Ramos (cell line): ENCODE results near the gene PIWIL4.

Experiments
- in situ Hi-C: fragments of 300-500 bp; cut with MboI; formaldehyde crosslinking; loops from one replicate; pipeline ENCODE4 v1.14.3; 2022; ENCODE audit warnings: low sequenced_read_pairs; ENCODE audit not compliant: unreplicated experiment

The PIWIL4 gene

DNA sequence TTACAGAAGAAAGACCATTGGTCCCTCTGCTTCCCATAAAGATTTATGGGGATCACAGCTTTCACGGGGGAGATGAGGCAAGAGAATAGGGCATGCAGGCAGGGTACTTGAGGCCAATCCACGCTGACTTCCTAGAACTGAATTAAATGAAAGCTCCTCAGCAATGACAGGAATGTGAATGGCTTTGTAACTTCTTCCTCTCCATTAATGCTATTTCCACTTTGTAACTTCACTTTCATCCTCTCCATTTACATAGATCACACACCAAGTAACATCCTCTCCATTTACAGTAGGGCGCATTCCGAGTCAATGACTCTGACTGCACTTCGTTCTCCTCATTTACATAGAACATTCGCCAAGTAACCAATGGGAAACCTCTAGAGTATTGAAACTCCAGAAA is 89.8 kb downstream of the PIWIL4 start:
- in situ Hi-C loops, result no loop called here

DNA sequence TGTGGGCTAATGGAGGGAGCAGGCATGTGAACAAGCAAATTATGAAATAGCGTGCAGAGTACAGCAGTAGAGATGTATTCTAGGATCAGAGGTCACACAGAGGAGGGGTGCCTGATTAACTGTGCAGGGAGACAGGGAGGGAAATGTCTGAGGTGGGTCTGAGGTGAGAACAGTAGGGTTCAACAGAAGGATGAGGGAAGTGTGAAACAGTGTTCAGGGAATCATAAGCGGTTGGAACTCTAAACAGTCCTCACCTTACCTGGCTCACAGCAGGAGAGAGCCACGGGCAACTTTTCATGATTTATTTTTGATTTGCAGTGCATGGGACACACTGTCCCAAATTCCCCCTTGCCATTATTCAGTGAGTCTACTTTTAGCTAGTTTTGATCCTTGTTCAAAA is 90.5 kb downstream of the PIWIL4 start:
- in situ Hi-C loops, result no loop called here

DNA sequence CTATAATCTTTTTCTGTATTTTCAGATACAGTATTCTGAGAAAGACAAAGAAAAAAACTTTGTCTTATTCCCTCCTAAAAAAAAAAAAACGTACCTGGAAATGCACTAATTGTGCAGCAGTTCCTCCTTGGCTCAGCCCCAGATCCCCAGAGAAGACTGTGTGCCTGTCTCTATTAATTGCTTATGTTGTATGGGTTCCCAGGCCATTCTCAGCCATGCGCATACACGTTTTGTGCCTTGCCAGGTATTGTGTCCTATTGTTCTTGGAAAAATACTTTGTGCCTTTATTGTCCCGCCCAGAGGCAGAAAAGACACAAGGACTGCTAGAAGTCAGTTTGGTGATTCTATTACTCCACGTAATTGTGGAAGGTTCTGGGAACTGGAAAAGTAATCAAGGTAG is 91.2 kb downstream of the PIWIL4 start:
- in situ Hi-C loops, result no loop called here

DNA sequence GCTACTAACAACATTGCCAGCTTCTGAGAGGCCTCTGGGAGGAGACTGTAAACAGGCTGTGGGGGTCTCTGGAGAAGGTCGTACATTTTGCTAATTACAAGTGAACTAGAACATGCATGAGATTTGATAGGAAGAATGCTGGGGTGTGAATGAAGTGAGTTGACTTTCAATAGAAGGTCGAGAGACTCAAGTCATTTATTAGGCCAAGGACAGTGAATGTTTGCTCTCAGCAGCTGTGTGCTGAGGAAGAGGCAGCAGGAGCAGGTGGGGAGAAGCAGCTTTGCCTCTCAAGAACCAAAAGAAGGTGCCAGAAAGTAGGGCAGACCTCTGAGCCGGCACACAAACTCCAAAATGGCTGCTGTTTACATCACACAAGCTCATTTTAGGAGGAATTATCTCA is 91.7 kb downstream of the PIWIL4 start:
- in situ Hi-C loops, result no loop called here

DNA sequence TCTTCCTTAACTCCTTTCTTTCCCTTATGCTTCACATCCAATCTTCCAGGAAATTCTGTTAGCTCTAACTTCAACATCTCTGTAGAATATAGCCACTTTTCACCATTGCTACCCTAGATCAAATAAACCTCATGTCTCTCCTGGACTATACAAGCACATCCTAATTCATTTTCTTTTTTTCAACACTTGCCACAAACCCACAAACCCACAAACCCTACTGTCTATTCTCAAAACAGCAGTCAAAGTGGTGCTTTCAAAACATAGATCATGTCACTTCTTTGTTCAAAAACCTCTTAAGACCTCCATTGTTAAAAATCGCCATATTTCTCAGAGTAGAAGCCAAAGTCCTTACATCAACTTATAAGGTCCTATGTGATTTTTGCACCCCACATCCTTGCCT is 94.3 kb downstream of the PIWIL4 start:
- in situ Hi-C loops, result no loop called here

DNA sequence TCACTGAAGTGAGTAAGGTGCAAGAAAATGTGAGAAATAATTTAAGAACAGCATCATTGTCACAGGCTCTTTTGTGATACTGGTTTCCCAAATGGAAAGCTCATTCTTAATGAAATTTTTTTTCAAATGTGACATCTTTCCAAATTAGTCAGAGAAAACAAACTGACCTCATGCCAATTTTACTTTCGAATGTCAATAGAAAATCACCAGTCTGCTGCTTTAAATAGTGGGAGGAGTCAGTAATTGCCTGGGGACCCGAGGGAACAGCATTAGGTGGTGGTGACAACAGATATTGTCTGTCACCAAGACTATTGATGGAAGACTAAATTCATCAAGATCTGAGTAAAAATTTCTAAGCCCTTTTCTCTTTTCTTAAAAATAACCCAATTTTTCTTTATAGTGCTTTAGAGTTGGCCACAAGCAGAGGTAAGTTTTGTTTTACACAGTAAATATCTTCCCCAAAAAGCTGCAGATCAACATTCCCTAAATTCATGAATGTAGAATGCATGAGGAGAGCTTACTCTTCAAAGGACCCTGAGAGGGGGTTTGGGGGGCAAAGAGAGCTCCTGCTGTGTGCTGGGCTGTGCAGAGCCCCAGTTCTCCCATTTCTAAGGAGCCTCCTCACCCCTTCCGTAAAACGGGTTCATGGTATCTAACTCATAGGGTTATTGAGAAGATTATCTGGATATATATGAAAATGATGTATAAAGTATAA is 95.1 kb downstream of the PIWIL4 start:
- in situ Hi-C loops, result no loop called here

DNA sequence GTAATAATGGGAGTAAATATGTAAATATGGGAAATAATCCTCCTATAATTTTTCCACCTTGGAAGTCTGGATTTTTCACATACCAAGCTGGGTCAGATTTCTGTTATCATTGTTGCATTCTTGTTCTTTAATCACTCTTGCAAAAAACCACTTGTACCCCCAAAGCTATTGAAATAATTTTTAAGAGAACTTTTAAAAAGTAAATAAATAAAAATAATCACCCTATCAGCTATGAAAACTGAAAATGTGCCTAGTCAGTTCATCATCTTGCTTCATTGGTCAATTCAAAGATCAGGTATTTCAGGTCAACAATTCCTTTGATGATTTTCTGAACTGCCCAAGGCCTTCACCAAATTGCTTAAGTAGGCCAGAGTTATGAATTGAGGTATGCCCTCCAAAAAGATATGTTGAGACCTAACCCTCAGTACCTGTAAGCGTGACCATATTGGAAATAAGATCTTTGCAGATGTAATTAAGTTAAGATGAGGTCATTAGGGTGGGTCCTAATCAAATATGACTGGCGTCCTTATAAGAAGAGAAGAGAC is 95.8 kb downstream of the PIWIL4 start:
- in situ Hi-C loops, result no loop called here

DNA sequence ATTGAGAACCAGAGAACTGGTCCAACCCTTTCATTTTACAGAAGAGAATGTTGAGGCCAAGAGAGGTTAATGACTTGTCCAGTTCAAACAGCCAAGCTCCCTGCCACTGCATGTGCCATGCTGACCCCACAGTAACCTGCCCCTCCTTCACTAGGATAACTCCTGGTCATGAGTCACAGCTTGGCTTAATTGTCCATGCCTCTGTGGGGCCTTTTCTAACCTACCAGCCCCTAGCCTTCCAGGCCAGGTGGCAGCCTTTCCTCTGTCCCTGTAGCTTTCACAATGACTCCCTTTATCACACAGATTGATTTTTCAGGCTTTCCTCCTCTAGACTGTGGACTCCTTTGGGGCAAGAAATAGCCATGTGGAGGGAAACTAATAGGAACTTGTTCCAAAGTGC is 97.2 kb downstream of the PIWIL4 start:
- in situ Hi-C loops, result no loop called here

DNA sequence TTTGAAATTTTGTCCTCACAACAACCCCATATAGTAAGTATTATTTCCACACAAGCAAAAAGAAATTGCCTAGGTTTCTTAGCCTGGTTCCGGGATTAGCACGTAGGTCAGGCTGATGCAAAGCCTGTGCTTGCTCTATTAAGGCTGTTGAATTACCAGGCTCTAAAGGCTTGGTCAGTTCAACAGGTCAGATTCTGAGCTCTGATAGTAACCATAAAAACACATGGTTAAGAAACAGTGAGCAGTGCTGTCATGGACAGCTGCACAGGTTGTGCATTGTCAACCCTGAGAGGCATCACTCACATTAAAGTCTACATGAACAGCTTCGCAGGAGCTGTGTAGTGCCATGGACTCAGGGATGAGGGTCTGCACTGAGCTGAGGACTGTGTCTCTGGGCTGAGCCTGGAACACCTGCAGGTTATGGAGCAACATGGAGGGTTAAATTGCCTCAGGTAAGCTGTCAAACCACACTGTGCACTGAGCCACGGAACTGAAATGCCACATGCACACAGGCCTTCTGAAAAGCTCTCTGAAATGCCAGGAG is 98.0 kb downstream of the PIWIL4 start:
- in situ Hi-C loops, result no loop called here

DNA sequence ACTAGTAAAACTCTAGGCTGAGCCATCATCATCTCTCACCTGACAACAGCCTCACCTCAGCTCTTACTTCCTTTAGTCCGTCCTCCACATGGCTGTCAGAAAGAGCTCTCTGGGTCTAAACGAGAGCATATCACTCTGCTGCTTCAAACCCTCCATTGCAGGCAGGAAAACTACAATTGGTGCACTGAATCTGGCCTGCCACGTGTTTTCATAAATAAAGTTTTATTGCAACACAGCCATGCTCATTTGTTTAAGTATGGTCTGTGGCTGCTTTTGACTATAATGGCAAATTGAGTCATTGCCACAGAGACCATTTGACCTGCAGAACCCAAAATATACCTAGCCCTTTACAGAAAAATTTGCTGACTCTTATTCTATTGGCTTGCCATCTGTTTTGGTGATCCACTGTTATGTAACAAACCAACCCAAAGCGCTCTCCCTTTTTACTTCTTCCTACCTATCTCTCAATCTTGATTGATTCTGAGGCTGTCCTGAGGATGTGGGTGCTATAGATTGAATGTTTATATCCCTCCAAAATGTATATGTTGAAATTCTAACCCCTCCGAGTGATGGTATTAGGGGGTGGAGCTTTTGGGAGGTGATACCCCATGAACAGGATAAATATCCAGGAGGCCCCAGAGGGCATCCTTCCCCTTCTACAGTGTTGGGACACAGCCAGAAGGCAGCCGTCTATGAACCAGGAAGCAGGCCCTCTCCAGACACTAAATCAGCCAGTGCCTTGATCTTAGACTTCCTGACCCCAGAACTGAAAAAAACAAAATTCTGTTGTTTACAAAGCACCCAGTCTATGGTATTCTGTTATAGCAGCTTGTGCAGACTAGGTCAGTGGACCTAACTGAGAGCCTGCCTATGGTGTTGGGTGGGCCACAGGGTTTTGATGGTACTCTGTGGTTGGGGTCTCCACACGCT is 99.9 kb downstream of the PIWIL4 start:
- in situ Hi-C loops, result no loop called here

DNA sequence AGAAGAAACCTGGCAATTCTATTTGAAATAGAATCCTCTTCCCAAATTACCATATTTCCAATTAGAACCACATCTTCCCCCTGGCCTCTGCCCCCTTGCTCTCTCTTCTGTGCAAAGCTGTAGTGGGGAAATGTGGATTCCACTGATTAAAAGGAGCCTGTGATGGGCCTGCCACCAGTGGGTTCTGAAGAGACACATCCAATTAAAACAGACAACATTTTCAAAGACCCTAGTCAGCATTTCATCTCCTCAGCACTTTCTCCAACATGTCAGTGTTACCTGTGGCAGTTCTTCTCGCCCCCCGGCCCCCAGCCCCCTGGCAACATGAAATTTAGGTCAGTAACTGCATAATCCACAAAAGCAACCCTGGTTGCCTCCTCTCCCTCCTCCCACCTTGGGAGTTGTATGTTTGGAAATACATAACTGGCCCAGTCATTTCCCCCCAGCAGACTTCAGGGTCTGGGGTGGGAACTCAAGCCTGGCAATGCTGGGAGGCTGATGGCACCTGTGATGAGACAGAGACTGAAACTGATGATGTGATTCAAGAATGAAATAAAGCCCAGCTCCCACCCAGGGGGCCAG is 101.1 kb downstream of the PIWIL4 start:
- in situ Hi-C loops, result no loop called here

DNA sequence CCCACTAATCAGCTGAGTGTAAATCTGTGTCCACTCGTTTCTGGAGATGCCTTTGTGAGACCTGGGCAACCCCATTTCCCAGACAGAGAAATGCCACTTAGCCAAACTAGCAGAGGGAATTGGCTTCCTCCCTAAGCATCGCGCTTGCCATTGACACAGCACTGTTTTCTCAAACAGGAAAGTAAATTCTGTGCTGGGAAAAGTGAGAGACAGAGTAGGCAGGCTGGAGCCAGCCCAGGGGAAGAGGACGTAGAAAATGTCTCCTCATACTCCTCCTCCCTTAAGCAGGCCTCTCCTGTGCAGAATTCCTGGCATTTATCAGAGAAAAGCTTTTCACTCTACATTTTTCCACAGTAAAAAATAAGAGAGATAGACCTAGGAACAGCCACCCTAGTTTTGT is 101.9 kb downstream of the PIWIL4 start:
- in situ Hi-C loops, result no loop called here
